Measurements from ENCODE around the gene SPOCK1. TPM values are rescaled to one million over a fixed set of nuclear protein-coding genes. Genes with fewer than 3 reads are reported as not detected.

SPOCK1 gene
- total RNA-seq, 2 experiments from 2014 or later: 0.42 TPM; not detected in 1

GRCh38 chr5:137287569-137287968 lies 211.6 kb downstream of the SPOCK1 start:
- no peaks in the 10 kb centered on the region for H3K4me1 Mint-ChIP-seq (ENCODE audit: low read depth)
- H3K9me3 Mint-ChIP-seq: no peaks in the 10 kb centered on the region
- intact Hi-C loops (cut with micrococcal nuclease): no loop called here
- CTCF ChIA-PET: no interaction called here
- no peak overlapping the region for H3K4me3 Mint-ChIP-seq
- H3K27me3 Mint-ChIP-seq (ENCODE audit: low read depth): peaks cover 3% of the 10 kb centered on the region
- no peak for DNase-seq
- H3K36me3 Mint-ChIP-seq (ENCODE audit: low read depth): no peaks in the 10 kb centered on the region
- H3K27ac Mint-ChIP-seq: no peak overlapping the region

GRCh38 chr5:137286025-137286610 lies 213.0 kb downstream of the SPOCK1 start:
- CTCF ChIA-PET: no interaction called here
- Mint-ChIP-seq H3K4me1 (ENCODE audit: low read depth) (no peaks in the 10 kb centered on the region), H3K4me3 (no peak overlapping the region), H3K27me3 (ENCODE audit: low read depth) (peaks cover 3% of the 10 kb centered on the region), H3K9me3 (no peaks in the 10 kb centered on the region), H3K36me3 (ENCODE audit: low read depth) (no peaks in the 10 kb centered on the region), H3K27ac (no peak overlapping the region)
- intact Hi-C loops (cut with micrococcal nuclease): no loop called here
- no peak for DNase-seq

GRCh38 chr5:137283801-137284200 lies 215.3 kb downstream of the SPOCK1 start:
- Mint-ChIP-seq H3K9me3 (no peaks in the 10 kb centered on the region), H3K36me3 (ENCODE audit: low read depth) (no peaks in the 10 kb centered on the region), H3K27me3 (ENCODE audit: low read depth) (peaks cover 3% of the 10 kb centered on the region), H3K4me1 (ENCODE audit: low read depth) (no peaks in the 10 kb centered on the region), H3K27ac (no peak overlapping the region), H3K4me3 (no peak overlapping the region)
- intact Hi-C loops (cut with micrococcal nuclease): no loop called here
- DNase-seq: no peak
- CTCF ChIA-PET: no interaction called here

- CTCF ChIA-PET: no interaction called here
- Mint-ChIP-seq H3K27me3 (ENCODE audit: low read depth) (no peaks in the 10 kb centered on the region), H3K4me3 (no peak overlapping the region), H3K27ac (no peak overlapping the region), H3K36me3 (ENCODE audit: low read depth) (no peaks in the 10 kb centered on the region), H3K4me1 (ENCODE audit: low read depth) (no peaks in the 10 kb centered on the region), H3K9me3 (no peaks in the 10 kb centered on the region)
- intact Hi-C loops (cut with micrococcal nuclease): no loop called here
- DNase-seq: no peak
These were observed 216.9 kb downstream of the SPOCK1 start for GRCh38 chr5:137282216-137282615.

- no peaks in the 10 kb centered on the region for H3K36me3 Mint-ChIP-seq (ENCODE audit: low read depth)
- DNase-seq: no peak
- no peak overlapping the region for H3K27ac Mint-ChIP-seq
- no peaks in the 10 kb centered on the region for H3K4me1 Mint-ChIP-seq (ENCODE audit: low read depth)
- H3K27me3 Mint-ChIP-seq (ENCODE audit: low read depth): peaks cover under 1% of the 10 kb centered on the region
- intact Hi-C loops (cut with micrococcal nuclease): no loop called here
- CTCF ChIA-PET: no interaction called here
- no peak overlapping the region for H3K4me3 Mint-ChIP-seq
- no peaks in the 10 kb centered on the region for H3K9me3 Mint-ChIP-seq
These were observed 217.9 kb downstream of the SPOCK1 start for GRCh38 chr5:137281201-137281600.

GRCh38 chr5:137280656-137281055 lies 218.5 kb downstream of the SPOCK1 start:
- H3K27me3 Mint-ChIP-seq (ENCODE audit: low read depth): peaks cover 3% of the 10 kb centered on the region
- intact Hi-C loops (cut with micrococcal nuclease): no loop called here
- CTCF ChIA-PET: no interaction called here
- H3K9me3 Mint-ChIP-seq: no peaks in the 10 kb centered on the region
- H3K4me3 Mint-ChIP-seq: no peak overlapping the region
- DNase-seq: no peak
- no peaks in the 10 kb centered on the region for H3K36me3 Mint-ChIP-seq (ENCODE audit: low read depth)
- H3K4me1 Mint-ChIP-seq (ENCODE audit: low read depth): no peaks in the 10 kb centered on the region
- H3K27ac Mint-ChIP-seq: no peak overlapping the region

GRCh38 chr5:137279521-137280231 lies 219.4 kb downstream of the SPOCK1 start:
- Mint-ChIP-seq H3K4me1 (ENCODE audit: low read depth) (no peaks in the 10 kb centered on the region), H3K36me3 (ENCODE audit: low read depth) (no peaks in the 10 kb centered on the region), H3K27ac (no peak overlapping the region), H3K4me3 (no peak overlapping the region), H3K27me3 (ENCODE audit: low read depth) (peaks cover 3% of the 10 kb centered on the region), H3K9me3 (no peaks in the 10 kb centered on the region)
- no peak for DNase-seq
- intact Hi-C loops (cut with micrococcal nuclease): no loop called here
- CTCF ChIA-PET: no interaction called here

- intact Hi-C loops (cut with micrococcal nuclease): no loop called here
- no peaks in the 10 kb centered on the region for H3K4me1 Mint-ChIP-seq (ENCODE audit: low read depth)
- H3K27me3 Mint-ChIP-seq (ENCODE audit: low read depth): peaks cover 3% of the 10 kb centered on the region
- H3K9me3 Mint-ChIP-seq: no peaks in the 10 kb centered on the region
- H3K36me3 Mint-ChIP-seq (ENCODE audit: low read depth): no peaks in the 10 kb centered on the region
- H3K4me3 Mint-ChIP-seq: no peak overlapping the region
- H3K27ac Mint-ChIP-seq: no peak overlapping the region
- CTCF ChIA-PET: no interaction called here
- DNase-seq: no peak
These were observed 220.7 kb downstream of the SPOCK1 start for GRCh38 chr5:137278476-137278875.

GRCh38 chr5:137275083-137275482 lies 224.0 kb downstream of the SPOCK1 start:
- H3K27me3 Mint-ChIP-seq (ENCODE audit: low read depth): peaks cover 3% of the 10 kb centered on the region
- intact Hi-C loops (cut with micrococcal nuclease): no loop called here
- no peak for DNase-seq
- H3K27ac Mint-ChIP-seq: no peak overlapping the region
- H3K4me1 Mint-ChIP-seq (ENCODE audit: low read depth): no peaks in the 10 kb centered on the region
- no peaks in the 10 kb centered on the region for H3K9me3 Mint-ChIP-seq
- CTCF ChIA-PET: no interaction called here
- H3K36me3 Mint-ChIP-seq (ENCODE audit: low read depth): no peaks in the 10 kb centered on the region
- H3K4me3 Mint-ChIP-seq: no peak overlapping the region

- Mint-ChIP-seq H3K27ac (no peak overlapping the region), H3K27me3 (ENCODE audit: low read depth) (peaks cover 3% of the 10 kb centered on the region), H3K36me3 (ENCODE audit: low read depth) (no peaks in the 10 kb centered on the region), H3K9me3 (no peaks in the 10 kb centered on the region), H3K4me1 (ENCODE audit: low read depth) (no peaks in the 10 kb centered on the region), H3K4me3 (no peak overlapping the region)
- no peak for DNase-seq
- CTCF ChIA-PET: no interaction called here
- intact Hi-C loops (cut with micrococcal nuclease): no loop called here
These were observed 225.6 kb downstream of the SPOCK1 start for GRCh38 chr5:137273511-137273910.

- DNase-seq: no peak
- intact Hi-C loops (cut with micrococcal nuclease): no loop called here
These were observed 226.3 kb downstream of the SPOCK1 start for GRCh38 chr5:137272831-137273230.

GRCh38 chr5:137269946-137270345 lies 229.2 kb downstream of the SPOCK1 start:
- Mint-ChIP-seq H3K4me3 (no peak overlapping the region), H3K27ac (no peak overlapping the region), H3K4me1 (ENCODE audit: low read depth) (no peaks in the 10 kb centered on the region), H3K36me3 (ENCODE audit: low read depth) (no peaks in the 10 kb centered on the region), H3K9me3 (no peaks in the 10 kb centered on the region), H3K27me3 (ENCODE audit: low read depth) (peaks cover 5% of the 10 kb centered on the region)
- intact Hi-C loops (cut with micrococcal nuclease): no loop called here
- CTCF ChIA-PET: no interaction called here
- DNase-seq: no peak

More at GRCh38 chr5:137272831-137273230, 226.3 kb downstream of the SPOCK1 start:
- Mint-ChIP-seq H3K4me3 (no peak overlapping the region), H3K27ac (no peak overlapping the region), H3K9me3 (no peaks in the 10 kb centered on the region), H3K4me1 (ENCODE audit: low read depth) (no peaks in the 10 kb centered on the region), H3K27me3 (ENCODE audit: low read depth) (peaks cover 3% of the 10 kb centered on the region), H3K36me3 (ENCODE audit: low read depth) (no peaks in the 10 kb centered on the region)
- CTCF ChIA-PET: no interaction called here

- no peaks in the 10 kb centered on the region for H3K36me3 Mint-ChIP-seq (ENCODE audit: low read depth)
- intact Hi-C loops (cut with micrococcal nuclease): no loop called here
- H3K4me3 Mint-ChIP-seq: no peak overlapping the region
- no peak overlapping the region for H3K27ac Mint-ChIP-seq
- H3K4me1 Mint-ChIP-seq (ENCODE audit: low read depth): no peaks in the 10 kb centered on the region
- DNase-seq: no peak
- CTCF ChIA-PET: no interaction called here
- no peaks in the 10 kb centered on the region for H3K9me3 Mint-ChIP-seq
- peaks cover 8% of the 10 kb centered on the region for H3K27me3 Mint-ChIP-seq (ENCODE audit: low read depth)
These were observed 229.9 kb downstream of the SPOCK1 start for GRCh38 chr5:137269274-137269673.
